ENCODE results near the gene RPL14.

GRCh38 chr3:40456940-40457823 is at the start of gene RPL14:
- TF ChIP-seq POLR2A (IDR thresholded peaks at IDR 0.05; ENCODE audit: low read depth, low read length) (peak; percentile 99), CTCF (IDR thresholded peaks at IDR 0.05 in 2 of 3, conservative IDR thresholded peaks at IDR 0.05 in 1 of 3; ENCODE audit: control insufficient read depth in 2 of 3, extremely low read depth in 1 of 3, insufficient read depth in 1 of 3, low read depth in 3 of 3, low read length in 3 of 3) (no peak), ETV6 (conservative IDR thresholded peaks at IDR 0.05 in 1 of 2, IDR thresholded peaks at IDR 0.05 in 1 of 2; ENCODE audit: borderline replicate concordance in 1 of 2, low read depth in 1 of 2) (peak in 1 of 2 experiments; percentile 46; a peak in 1 of 4 replicates), CEBPB (IDR thresholded peaks at IDR 0.05; ENCODE audit: borderline replicate concordance in 1 of 2, low read depth in 2 of 2, low read length in 2 of 2) (no peak)

All from GM12878 (cell line).